ENCODE measurements around the gene ANO2.

ANO2 gene

GRCh38 chr12:5807514-5808219, 137.4 kb downstream of the ANO2 start:
- TF ChIP-seq EGR1 (IDR thresholded peaks at IDR 0.05) = no peak
- TF ChIP-seq, protein P1, sequence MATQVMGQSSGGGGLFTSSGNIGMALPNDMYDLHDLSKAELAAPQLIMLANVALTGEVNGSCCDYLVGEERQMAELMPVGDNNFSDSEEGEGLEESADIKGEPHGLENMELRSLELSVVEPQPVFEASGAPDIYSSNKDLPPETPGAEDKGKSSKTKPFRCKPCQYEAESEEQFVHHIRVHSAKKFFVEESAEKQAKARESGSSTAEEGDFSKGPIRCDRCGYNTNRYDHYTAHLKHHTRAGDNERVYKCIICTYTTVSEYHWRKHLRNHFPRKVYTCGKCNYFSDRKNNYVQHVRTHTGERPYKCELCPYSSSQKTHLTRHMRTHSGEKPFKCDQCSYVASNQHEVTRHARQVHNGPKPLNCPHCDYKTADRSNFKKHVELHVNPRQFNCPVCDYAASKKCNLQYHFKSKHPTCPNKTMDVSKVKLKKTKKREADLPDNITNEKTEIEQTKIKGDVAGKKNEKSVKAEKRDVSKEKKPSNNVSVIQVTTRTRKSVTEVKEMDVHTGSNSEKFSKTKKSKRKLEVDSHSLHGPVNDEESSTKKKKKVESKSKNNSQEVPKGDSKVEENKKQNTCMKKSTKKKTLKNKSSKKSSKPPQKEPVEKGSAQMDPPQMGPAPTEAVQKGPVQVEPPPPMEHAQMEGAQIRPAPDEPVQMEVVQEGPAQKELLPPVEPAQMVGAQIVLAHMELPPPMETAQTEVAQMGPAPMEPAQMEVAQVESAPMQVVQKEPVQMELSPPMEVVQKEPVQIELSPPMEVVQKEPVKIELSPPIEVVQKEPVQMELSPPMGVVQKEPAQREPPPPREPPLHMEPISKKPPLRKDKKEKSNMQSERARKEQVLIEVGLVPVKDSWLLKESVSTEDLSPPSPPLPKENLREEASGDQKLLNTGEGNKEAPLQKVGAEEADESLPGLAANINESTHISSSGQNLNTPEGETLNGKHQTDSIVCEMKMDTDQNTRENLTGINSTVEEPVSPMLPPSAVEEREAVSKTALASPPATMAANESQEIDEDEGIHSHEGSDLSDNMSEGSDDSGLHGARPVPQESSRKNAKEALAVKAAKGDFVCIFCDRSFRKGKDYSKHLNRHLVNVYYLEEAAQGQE (IDR thresholded peaks at IDR 0.05; ENCODE audit: low read depth) = no peak
- no peak for TF ChIP-seq MAX (IDR thresholded peaks at IDR 0.05)
- no peak for TF ChIP-seq TAF1 (IDR thresholded peaks at IDR 0.05; ENCODE audit: low read depth)
- no peak for TF ChIP-seq ZBTB7A (IDR thresholded peaks at IDR 0.05; ENCODE audit: low read depth)
- TF ChIP-seq TEAD4 (IDR thresholded peaks at IDR 0.05) = no peak
- no peak for TF ChIP-seq EP300 (IDR thresholded peaks at IDR 0.05; ENCODE audit: borderline replicate concordance)
- no peak for TF ChIP-seq CEBPB (IDR thresholded peaks at IDR 0.05)
- no peak for TF ChIP-seq CREB1 (IDR thresholded peaks at IDR 0.05; ENCODE audit: low read depth)
- no peak for TF ChIP-seq FOXM1 (IDR thresholded peaks at IDR 0.05; ENCODE audit: borderline replicate concordance, low read depth)
- no peak for TF ChIP-seq NFIC (IDR thresholded peaks at IDR 0.05)
- no peak for TF ChIP-seq TCF12 (IDR thresholded peaks at IDR 0.05; ENCODE audit: low read depth)

DNA sequence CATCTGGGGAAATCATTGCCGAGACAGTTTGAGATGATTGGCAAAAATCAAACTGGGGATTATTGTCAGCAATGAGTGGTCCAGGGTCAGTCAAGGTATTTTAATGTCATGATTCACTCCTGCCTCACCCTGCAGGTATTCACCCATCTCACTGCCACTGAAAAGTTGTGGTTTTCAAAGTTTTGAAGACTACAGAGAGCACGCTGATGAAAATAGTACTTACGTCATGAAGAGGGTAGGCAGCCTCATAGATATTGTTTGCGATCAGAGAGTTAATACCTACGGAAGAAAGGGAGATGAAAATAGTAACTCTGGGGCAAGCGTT, 138.0 kb downstream of the ANO2 start:
- TF ChIP-seq ZBTB7A (IDR thresholded peaks at IDR 0.05; ENCODE audit: low read depth) = no peak
- no peak for TF ChIP-seq MAX (IDR thresholded peaks at IDR 0.05)
- TF ChIP-seq FOXM1 (IDR thresholded peaks at IDR 0.05; ENCODE audit: borderline replicate concordance, low read depth) = no peak
- TF ChIP-seq, protein P1 (IDR thresholded peaks at IDR 0.05; ENCODE audit: low read depth) = no peak
- TF ChIP-seq EP300 (IDR thresholded peaks at IDR 0.05; ENCODE audit: borderline replicate concordance) = no peak
- TF ChIP-seq NFIC (IDR thresholded peaks at IDR 0.05) = no peak
- no peak for TF ChIP-seq TCF12 (IDR thresholded peaks at IDR 0.05; ENCODE audit: low read depth)
- TF ChIP-seq TEAD4 (IDR thresholded peaks at IDR 0.05) = no peak

DNA sequence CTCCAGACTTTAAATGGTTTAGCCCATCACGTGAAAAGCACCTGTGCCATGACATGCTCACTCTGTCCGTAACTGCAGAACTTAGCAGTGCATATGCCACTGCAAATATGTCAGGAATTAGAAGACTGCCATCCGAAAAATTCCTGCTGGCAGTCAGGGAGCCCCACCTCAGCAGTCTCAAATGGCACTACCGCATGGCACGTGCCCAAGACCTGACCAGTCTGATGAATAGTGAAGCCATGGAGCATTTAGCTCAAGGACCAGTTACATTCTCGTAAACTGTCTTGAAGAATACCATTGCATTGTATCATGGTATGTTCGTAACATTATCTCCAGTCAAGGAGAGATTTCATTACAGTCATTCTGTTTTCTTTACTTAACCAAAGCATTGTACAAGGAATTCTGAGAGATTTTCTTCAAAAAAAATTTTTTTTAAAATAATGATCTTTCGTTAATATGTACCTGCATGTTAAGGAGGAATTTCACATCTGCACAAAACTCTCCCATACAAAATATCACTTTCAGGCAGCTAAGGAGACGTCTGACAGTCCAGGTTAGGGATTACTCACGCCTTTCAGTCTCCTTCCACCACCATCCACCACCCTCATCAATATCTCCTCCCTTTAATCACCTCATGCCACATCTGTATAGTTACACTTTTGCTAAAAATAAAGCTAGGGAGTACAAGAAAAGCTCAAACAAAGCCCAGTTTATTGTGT, 138.5 kb downstream of the ANO2 start:
- TF ChIP-seq, protein P1 (IDR thresholded peaks at IDR 0.05; ENCODE audit: low read depth) = no peak
- TF ChIP-seq YY1 (IDR thresholded peaks at IDR 0.05; ENCODE audit: low read depth) (no peak), TEAD4 (IDR thresholded peaks at IDR 0.05) (peak; percentile 75), EGR1 (IDR thresholded peaks at IDR 0.05) (no peak), MAX (IDR thresholded peaks at IDR 0.05) (no peak; the same call in 1 of the 2 replicates), RAD21 (IDR thresholded peaks at IDR 0.05; ENCODE audit: low read depth) (no peak), EP300 (IDR thresholded peaks at IDR 0.05; ENCODE audit: borderline replicate concordance) (no peak)
- TF ChIP-seq, protein P2, sequence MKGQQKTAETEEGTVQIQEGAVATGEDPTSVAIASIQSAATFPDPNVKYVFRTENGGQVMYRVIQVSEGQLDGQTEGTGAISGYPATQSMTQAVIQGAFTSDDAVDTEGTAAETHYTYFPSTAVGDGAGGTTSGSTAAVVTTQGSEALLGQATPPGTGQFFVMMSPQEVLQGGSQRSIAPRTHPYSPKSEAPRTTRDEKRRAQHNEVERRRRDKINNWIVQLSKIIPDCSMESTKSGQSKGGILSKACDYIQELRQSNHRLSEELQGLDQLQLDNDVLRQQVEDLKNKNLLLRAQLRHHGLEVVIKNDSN (IDR thresholded peaks at IDR 0.05) = peak; percentile 36

- no peak for TF ChIP-seq MAX (IDR thresholded peaks at IDR 0.05)
- TF ChIP-seq YY1 (IDR thresholded peaks at IDR 0.05; ENCODE audit: low read depth) = no peak
- TF ChIP-seq TEAD4 (IDR thresholded peaks at IDR 0.05) = no peak
- TF ChIP-seq NFIC (IDR thresholded peaks at IDR 0.05) = no peak
- TF ChIP-seq TCF12 (IDR thresholded peaks at IDR 0.05; ENCODE audit: low read depth) = no peak
- TF ChIP-seq, protein P1 (IDR thresholded peaks at IDR 0.05; ENCODE audit: low read depth) = no peak
- TF ChIP-seq EGR1 (IDR thresholded peaks at IDR 0.05) = no peak
- TF ChIP-seq CEBPB (IDR thresholded peaks at IDR 0.05) = no peak
- no peak for TF ChIP-seq RAD21 (IDR thresholded peaks at IDR 0.05; ENCODE audit: low read depth)
- TF ChIP-seq TAF1 (IDR thresholded peaks at IDR 0.05; ENCODE audit: low read depth) = no peak
- no peak for TF ChIP-seq FOXM1 (IDR thresholded peaks at IDR 0.05; ENCODE audit: borderline replicate concordance, low read depth)
- TF ChIP-seq ZBTB7A (IDR thresholded peaks at IDR 0.05; ENCODE audit: low read depth) = no peak
- TF ChIP-seq CREB1 (IDR thresholded peaks at IDR 0.05; ENCODE audit: low read depth) = no peak
- TF ChIP-seq, protein P2 (IDR thresholded peaks at IDR 0.05) = no peak
- no peak for TF ChIP-seq EP300 (IDR thresholded peaks at IDR 0.05; ENCODE audit: borderline replicate concordance)
Measured at GRCh38 chr12:5803532-5803931, 141.5 kb downstream of the ANO2 start.
